ENCODE measurements around the gene PNMA1.

PNMA1 gene

GRCh38 chr14:73752297-73752992 lies 38.3 kb upstream of the PNMA1 start:
- DNase-seq (ENCODE audit: extremely low spot score, insufficient read length, low read depth) (no peak), FAIRE-seq (no peak)

GRCh38 chr14:73751157-73751691 lies 37.0 kb upstream of the PNMA1 start:
- no peak for FAIRE-seq
- DNase-seq (ENCODE audit: extremely low spot score, insufficient read length, low read depth), result no peak

- FAIRE-seq (no peak), DNase-seq (ENCODE audit: extremely low spot score, insufficient read length, low read depth) (no peak)
Measured at GRCh38 chr14:73750531-73750901, 36.3 kb upstream of the PNMA1 start.

- no peak for DNase-seq (ENCODE audit: extremely low spot score, insufficient read length, low read depth)
- no peak for FAIRE-seq
Measured at GRCh38 chr14:73749706-73750530, 35.7 kb upstream of the PNMA1 start.

GRCh38 chr14:73748858-73749357 lies 34.7 kb upstream of the PNMA1 start:
- no peak for FAIRE-seq
- DNase-seq (ENCODE audit: extremely low spot score, insufficient read length, low read depth), result no peak

- DNase-seq (ENCODE audit: extremely low spot score, insufficient read length, low read depth) (no peak), FAIRE-seq (peak; percentile 67)
Measured at GRCh38 chr14:73747379-73748211, 33.4 kb upstream of the PNMA1 start.

GRCh38 chr14:73746520-73747378 lies 32.6 kb upstream of the PNMA1 start:
- DNase-seq (ENCODE audit: extremely low spot score, insufficient read length, low read depth) (no peak), FAIRE-seq (peak; percentile 29)

- no peak for FAIRE-seq
- no peak for DNase-seq (ENCODE audit: extremely low spot score, insufficient read length, low read depth)
Measured at GRCh38 chr14:73745571-73746519, 31.7 kb upstream of the PNMA1 start.

- FAIRE-seq (no peak), DNase-seq (ENCODE audit: extremely low spot score, insufficient read length, low read depth) (no peak)
Measured at GRCh38 chr14:73744874-73745529, 30.8 kb upstream of the PNMA1 start.

GRCh38 chr14:73744175-73744867 lies 30.1 kb upstream of the PNMA1 start:
- DNase-seq (ENCODE audit: extremely low spot score, insufficient read length, low read depth), result no peak
- FAIRE-seq, result no peak

GRCh38 chr14:73743431-73743931 lies 29.3 kb upstream of the PNMA1 start:
- FAIRE-seq, result peak; percentile 98

GRCh38 chr14:73742520-73743238 lies 28.5 kb upstream of the PNMA1 start:
- FAIRE-seq, result peak; percentile 33
- DNase-seq (ENCODE audit: extremely low spot score, insufficient read length, low read depth), result no peak

More at GRCh38 chr14:73743431-73743931, 29.3 kb upstream of the PNMA1 start:
- no peak for DNase-seq (ENCODE audit: extremely low spot score, insufficient read length, low read depth)

GRCh38 chr14:73741876-73742519 lies 27.8 kb upstream of the PNMA1 start:
- FAIRE-seq (no peak), DNase-seq (ENCODE audit: extremely low spot score, insufficient read length, low read depth) (no peak)

- DNase-seq (ENCODE audit: extremely low spot score, insufficient read length, low read depth) (no peak), FAIRE-seq (peak; percentile 92)
Measured at GRCh38 chr14:73741386-73741875, 27.2 kb upstream of the PNMA1 start.

- no peak for DNase-seq (ENCODE audit: extremely low spot score, insufficient read length, low read depth)
- FAIRE-seq, result peak; percentile 5
Measured at GRCh38 chr14:73740618-73741326, 26.6 kb upstream of the PNMA1 start.

All from GM18507 (cell line).